A549 (cell line): ENCODE results near the gene RGSL1. TPM values are rescaled to one million over a fixed set of nuclear protein-coding genes. Genes with fewer than 3 reads are reported as not detected.

Source experiments
- ATAC-seq, 2 experiments: fragments of 200-7000 bp in 1 of 2; fragments of >200 bp in 1 of 2; cut with Nextera tagmentation in 1 of 2; cut with Tn5 transposase in 1 of 2; 3 replicates each; pipeline versions ENCODE4 v1.8.0 to v1.9.1; 2018 to 2020; ENCODE audit warnings: mild to moderate bottlenecking in 1 of 2, moderate library complexity in 1 of 2
- CTCF ChIA-PET: fragments of 300-600 bp; sonication (Branson Sonifier 250); formaldehyde crosslinking; extraction: SDS; loops from one replicate; lab custom pipeline; 2021; ENCODE audit warnings: antibody characterized with exemption, inconsistent platforms; lab: Yijun Ruan, JAX
- POLR2A ChIA-PET: fragments of 350-600 bp; formaldehyde crosslinking; extraction: SDS; loops from one replicate; lab custom pipeline; 2021; ENCODE audit warnings: antibody characterized with exemption, inconsistent platforms; lab: Yijun Ruan, JAX
- DNase-seq, 2 experiments: peaks; one replicate each; pipeline versions ENCODE4 v3.0.0 to v3.0.0-alpha.2; 2011 to 2016; ENCODE audit warnings: low read depth in 1 of 2, low spot score in 1 of 2
- FAIRE-seq: peaks from 2 replicates; lab custom pipeline; 2011; peaks lifted over from hg19 to GRCh38; lab: Jason Lieb, UNC
- H3K27ac ChIP-seq, 2 experiments: fragments of >200 bp; sonication (Bioruptor Twin); formaldehyde crosslinking; 3 replicates each; pipeline ENCODE4 v1.5.1; 2016 to 2017
- H3K4me1 ChIP-seq: fragments of >200 bp; sonication (Bioruptor Twin); formaldehyde crosslinking; 3 replicates; pipeline ENCODE4 v1.6.1; 2016
- H3K4me2 ChIP-seq: fragments of >200 bp; sonication (Bioruptor Twin); formaldehyde crosslinking; 3 replicates; pipeline ENCODE4 v1.6.1; 2016
- H3K4me3 ChIP-seq: fragments of >200 bp; sonication (Bioruptor Twin); formaldehyde crosslinking; 3 replicates; pipeline ENCODE4 v1.5.1; 2016
- H3K9me3 ChIP-seq: fragments of >200 bp; sonication (Bioruptor Twin); formaldehyde crosslinking; 3 replicates; pipeline ENCODE4 v1.6.1; 2016
- CBX8 ChIP-seq: fragments of 200-600 bp; sonication (generic); IDR thresholded peaks from 2 replicates; pipeline ENCODE4 v1.6.1; 2016
- CHD2 ChIP-seq: fragments of 150-350 bp; IDR thresholded peaks from 2 replicates; pipeline ENCODE4 v1.6.1; 2014; ENCODE audit warnings: low read length; ENCODE audit not compliant: partially characterized antibody
- EHF ChIP-seq: fragments of 250-450 bp; sonication (Bioruptor Pico); IDR thresholded peaks from 2 replicates; pipeline ENCODE4 v1.5.0; 2020; ENCODE audit warnings: mild to moderate bottlenecking
- EHMT2 ChIP-seq: fragments of 200-600 bp; sonication (generic); IDR thresholded peaks from 2 replicates; pipeline ENCODE4 v1.6.1; 2016; ENCODE audit warnings: antibody characterized with exemption, low read depth, mild to moderate bottlenecking, moderate library complexity
- GATA3 ChIP-seq: IDR thresholded peaks from 2 replicates; pipeline ENCODE4 v1.6.1; 2012; ENCODE audit warnings: borderline replicate concordance
- HDAC2 ChIP-seq: fragments of 200-600 bp; sonication (generic); IDR thresholded peaks from 2 replicates; pipeline ENCODE4 v1.6.1; 2016
- HEYL ChIP-seq: fragments of 250-450 bp; sonication (Bioruptor Pico); IDR thresholded peaks from 2 replicates; pipeline ENCODE4 v1.8.0; 2021; ENCODE audit warnings: mild to moderate bottlenecking, moderate library complexity
- JUN ChIP-seq, 2 experiments: fragments of >200 bp; sonication (Bioruptor Twin); formaldehyde crosslinking; IDR thresholded peaks; 2 replicates in 1 of 2; 3 replicates in 1 of 2; pipeline ENCODE4 v1.6.1; 2016 to 2017
- JUNB ChIP-seq: fragments of >200 bp; sonication (Bioruptor Twin); formaldehyde crosslinking; IDR thresholded peaks from 2 replicates; pipeline ENCODE4 v1.6.1; 2016
- MAFK ChIP-seq: fragments of 450-650 bp; IDR thresholded peaks from 2 replicates; pipeline ENCODE4 v1.6.1; 2014; ENCODE audit not compliant: partially characterized antibody
- NPAS2 ChIP-seq: fragments of 250-450 bp; sonication (Bioruptor Pico); IDR thresholded peaks from 2 replicates; pipeline ENCODE4 v1.8.0; 2022; ENCODE audit warnings: mild to moderate bottlenecking, moderate library complexity, borderline replicate concordance
- NR3C1 ChIP-seq: fragments of >200 bp; sonication (Bioruptor Twin); formaldehyde crosslinking; IDR thresholded peaks from 3 replicates; pipeline ENCODE4 v1.6.1; 2017
- RARB ChIP-seq: fragments of 250-450 bp; sonication (Bioruptor Pico); IDR thresholded peaks from 2 replicates; pipeline ENCODE4 v1.8.0; 2021; ENCODE audit warnings: mild to moderate bottlenecking, moderate library complexity
- RCOR1 ChIP-seq: fragments of 150-350 bp; IDR thresholded peaks from 2 replicates; pipeline ENCODE4 v1.6.1; 2014; ENCODE audit warnings: antibody characterized with exemption, low read length, low read depth
- RNF2 ChIP-seq: fragments of 200-600 bp; sonication (generic); IDR thresholded peaks from 2 replicates; pipeline ENCODE4 v1.6.1; 2016; ENCODE audit warnings: low read depth, mild to moderate bottlenecking, antibody characterized with exemption, moderate library complexity, borderline replicate concordance
- TFCP2L1 ChIP-seq: fragments of 250-450 bp; sonication (Bioruptor Pico); IDR thresholded peaks from 2 replicates; pipeline ENCODE4 v1.5.0; 2021; ENCODE audit warnings: mild to moderate bottlenecking
- ZC3H11A ChIP-seq: fragments of 450-650 bp; IDR thresholded peaks from 2 replicates; pipeline ENCODE4 v1.6.1; 2014; ENCODE audit warnings: antibody characterized with exemption, mild to moderate bottlenecking
- ZNF302 ChIP-seq: fragments of 250-450 bp; sonication (Bioruptor Pico); IDR thresholded peaks from 2 replicates; pipeline ENCODE4 v1.9.0; 2021; ENCODE audit warnings: inconsistent platforms, mild to moderate bottlenecking, moderate library complexity
- WGBS: methylation state at CpG from one replicate; pipeline ENCODE4 v1.1.6; 2017; ENCODE audit errors: missing lambda C conversion rate; 5-methylcytosine and 5-hydroxymethylcytosine counted together
- polyA plus RNA-seq, 4 experiments: library from polyadenylated mRNA; depleted of rRNA in 3 of 4; stranded (reverse); fragments of >200 nt; fragmentation: RNase III in 1 of 4; extraction: RNeasy Plus Mini Kit Qiagen cat#74134 plus additional on column Dnase treatment in 1 of 4; gene quantifications; 2 replicates in 3 of 4; 3 replicates in 1 of 4; pipeline ENCODE4 v1.2.3, GENCODE V29; 2011 to 2017
- TF ChIP-seq, protein P1 (sequence below): fragments of >200 bp; sonication (Bioruptor Twin); formaldehyde crosslinking; IDR thresholded peaks from 3 replicates; pipeline ENCODE4 v1.5.1; 2016
- TF ChIP-seq, protein P2 (sequence below): fragments of 250-450 bp; sonication (Bioruptor Pico); IDR thresholded peaks from 2 replicates; pipeline ENCODE4 v1.5.0; 2021; ENCODE audit warnings: mild to moderate bottlenecking, moderate library complexity, borderline replicate concordance
- TF ChIP-seq, protein P3 (sequence below): fragments of 450-650 bp; IDR thresholded peaks from 2 replicates; pipeline ENCODE4 v1.6.1; 2014; ENCODE audit warnings: antibody characterized with exemption
- TF ChIP-seq, protein P4 (sequence below): fragments of >200 bp; sonication (Bioruptor Twin); formaldehyde crosslinking; IDR thresholded peaks from 3 replicates; pipeline ENCODE4 v1.6.1; 2016

Gene RGSL1
- polyA plus RNA-seq, 2 of the 4 experiments (the other 2 are of a cell fraction), result not detected

DNA sequence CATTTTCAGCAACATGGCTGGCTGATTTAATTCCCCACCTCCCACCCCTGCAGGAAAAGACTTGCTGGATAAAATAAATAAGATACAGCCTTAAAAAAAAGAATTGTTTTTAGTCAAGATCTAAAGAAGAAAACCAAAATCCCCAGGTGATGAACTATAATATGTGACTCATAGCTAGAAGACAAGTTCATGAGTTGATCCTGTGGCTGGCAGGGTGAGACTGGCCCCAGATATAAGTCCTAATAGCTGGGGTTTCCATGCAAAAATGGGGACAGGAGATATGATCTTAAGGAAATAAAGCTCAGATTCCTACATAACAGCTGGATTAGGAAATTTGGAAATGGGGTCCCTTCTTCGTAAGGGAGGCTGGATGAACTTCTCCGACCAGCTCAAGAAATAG lies 21.9 kb upstream of the RGSL1 start (continued):
- TF ChIP-seq HDAC2 (no peak), HEYL (no peak)

DNA sequence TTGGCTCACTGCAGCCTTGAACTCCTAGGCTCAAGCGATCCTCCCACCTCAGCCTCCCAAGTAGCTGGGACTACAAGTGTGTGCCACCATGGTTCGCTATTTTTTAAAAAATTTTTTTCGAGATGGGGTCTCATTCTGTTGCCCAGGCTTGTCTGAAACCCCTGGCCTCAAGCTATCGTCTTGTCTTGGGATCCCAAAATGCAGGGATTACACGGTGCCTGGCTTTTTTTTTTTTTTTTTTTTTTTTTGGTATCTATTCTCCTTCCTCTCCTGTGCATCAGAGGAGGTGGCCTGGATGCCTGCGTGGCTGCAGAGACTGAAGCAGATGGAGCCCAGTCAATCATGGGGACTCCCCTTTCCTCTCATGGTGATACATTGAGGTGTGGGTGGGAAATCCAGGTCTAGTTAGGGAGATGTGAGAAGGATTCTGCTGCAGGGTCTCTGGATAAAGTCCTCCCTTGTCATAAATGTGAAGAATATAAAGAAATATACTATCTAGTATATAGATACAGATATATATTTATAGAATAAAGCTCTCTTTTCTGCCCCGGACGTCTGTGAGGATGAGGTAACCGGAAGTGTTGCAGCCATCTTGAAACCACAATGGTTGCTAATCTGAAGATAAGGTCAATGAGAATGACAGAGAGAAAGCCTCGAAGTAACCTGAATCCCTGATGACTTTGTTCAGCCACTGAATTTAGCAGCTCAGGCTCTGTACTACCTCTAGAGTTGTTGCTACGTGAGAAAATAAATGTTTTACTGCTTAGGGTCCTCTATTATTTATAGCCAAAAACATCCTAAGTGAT lies 19.5 kb upstream of the RGSL1 start:
- no peak overlapping the region for H3K4me3 ChIP-seq
- DNase-seq (no peak), FAIRE-seq (no peak), ATAC-seq (no peak)
- H3K27ac ChIP-seq, result no peak overlapping the region
- TF ChIP-seq EHF (CRISPR knock-in tag) (no peak), CHD2 (no peak), RARB (CRISPR knock-in tag) (no peak), TFCP2L1 (CRISPR knock-in tag) (no peak), EHMT2 (no peak), HEYL (no peak)
- 18% methylated on average over 11 of the region's 11 CpGs for WGBS
- no peak overlapping the region for H3K4me2 ChIP-seq
- H3K4me1 ChIP-seq, result no peaks in the 10 kb centered on the region
- H3K9me3 ChIP-seq, result no peaks in the 10 kb centered on the region
- POLR2A ChIA-PET, result interaction anchor here (0.6 kb wide), 1 partner anchor 173 kb away, joined by 4 read pairs; no protein-coding TSS in a partner anchor
- CTCF ChIA-PET, result interaction anchor here (1.0 kb wide), 1 partner anchor 14 kb away, joined by 4 read pairs; no protein-coding TSS in a partner anchor

DNA sequence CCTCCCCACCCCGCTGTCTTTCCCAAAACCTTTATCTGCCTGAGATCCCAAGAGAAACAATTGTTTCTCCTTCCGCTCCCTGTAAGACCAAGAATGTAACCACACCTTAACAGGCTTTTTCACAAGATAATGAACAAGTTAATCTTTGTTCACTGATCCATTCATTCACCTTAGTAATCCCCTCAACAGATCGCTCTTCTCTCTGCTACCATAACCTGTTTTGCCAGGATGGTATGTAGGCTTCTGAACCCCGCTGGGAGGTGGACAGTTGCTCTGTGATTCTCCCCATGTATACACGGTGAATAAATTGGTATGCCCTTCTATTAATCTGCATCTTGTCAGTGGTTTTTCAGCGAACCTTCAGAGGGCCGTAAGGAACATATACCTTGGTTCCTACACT lies 18.7 kb upstream of the RGSL1 start:
- Histone ChIP-seq H3K4me3 (no peak overlapping the region), H3K27ac (no peak overlapping the region), H3K4me2 (no peak overlapping the region), H3K9me3 (no peaks in the 10 kb centered on the region), H3K4me1 (no peaks in the 10 kb centered on the region)
- DNase-seq (no peak), ATAC-seq (no peak), FAIRE-seq (no peak)
- ChIA-PET POLR2A (no interaction called here), CTCF (interaction anchor here (1.0 kb wide), 1 partner anchor 14 kb away, joined by 4 read pairs; no protein-coding TSS in a partner anchor)
- 60% methylated on average over 7 of the region's 7 CpGs for WGBS
- TF ChIP-seq EHMT2 (no peak), ZNF302 (CRISPR knock-in tag) (no peak), HEYL (no peak), RCOR1 (no peak), RNF2 (no peak), HDAC2 (no peak), CBX8 (no peak)
- TF ChIP-seq, protein P1, sequence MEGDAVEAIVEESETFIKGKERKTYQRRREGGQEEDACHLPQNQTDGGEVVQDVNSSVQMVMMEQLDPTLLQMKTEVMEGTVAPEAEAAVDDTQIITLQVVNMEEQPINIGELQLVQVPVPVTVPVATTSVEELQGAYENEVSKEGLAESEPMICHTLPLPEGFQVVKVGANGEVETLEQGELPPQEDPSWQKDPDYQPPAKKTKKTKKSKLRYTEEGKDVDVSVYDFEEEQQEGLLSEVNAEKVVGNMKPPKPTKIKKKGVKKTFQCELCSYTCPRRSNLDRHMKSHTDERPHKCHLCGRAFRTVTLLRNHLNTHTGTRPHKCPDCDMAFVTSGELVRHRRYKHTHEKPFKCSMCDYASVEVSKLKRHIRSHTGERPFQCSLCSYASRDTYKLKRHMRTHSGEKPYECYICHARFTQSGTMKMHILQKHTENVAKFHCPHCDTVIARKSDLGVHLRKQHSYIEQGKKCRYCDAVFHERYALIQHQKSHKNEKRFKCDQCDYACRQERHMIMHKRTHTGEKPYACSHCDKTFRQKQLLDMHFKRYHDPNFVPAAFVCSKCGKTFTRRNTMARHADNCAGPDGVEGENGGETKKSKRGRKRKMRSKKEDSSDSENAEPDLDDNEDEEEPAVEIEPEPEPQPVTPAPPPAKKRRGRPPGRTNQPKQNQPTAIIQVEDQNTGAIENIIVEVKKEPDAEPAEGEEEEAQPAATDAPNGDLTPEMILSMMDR, result no peak
- TF ChIP-seq, protein P2, sequence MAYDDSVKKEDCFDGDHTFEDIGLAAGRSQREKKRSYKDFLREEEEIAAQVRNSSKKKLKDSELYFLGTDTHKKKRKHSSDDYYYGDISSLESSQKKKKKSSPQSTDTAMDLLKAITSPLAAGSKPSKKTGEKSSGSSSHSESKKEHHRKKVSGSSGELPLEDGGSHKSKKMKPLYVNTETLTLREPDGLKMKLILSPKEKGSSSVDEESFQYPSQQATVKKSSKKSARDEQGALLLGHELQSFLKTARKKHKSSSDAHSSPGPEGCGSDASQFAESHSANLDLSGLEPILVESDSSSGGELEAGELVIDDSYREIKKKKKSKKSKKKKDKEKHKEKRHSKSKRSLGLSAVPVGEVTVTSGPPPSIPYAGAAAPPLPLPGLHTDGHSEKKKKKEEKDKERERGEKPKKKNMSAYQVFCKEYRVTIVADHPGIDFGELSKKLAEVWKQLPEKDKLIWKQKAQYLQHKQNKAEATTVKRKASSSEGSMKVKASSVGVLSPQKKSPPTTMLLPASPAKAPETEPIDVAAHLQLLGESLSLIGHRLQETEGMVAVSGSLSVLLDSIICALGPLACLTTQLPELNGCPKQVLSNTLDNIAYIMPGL (CRISPR knock-in tag), result no peak
- TF ChIP-seq, protein P3, sequence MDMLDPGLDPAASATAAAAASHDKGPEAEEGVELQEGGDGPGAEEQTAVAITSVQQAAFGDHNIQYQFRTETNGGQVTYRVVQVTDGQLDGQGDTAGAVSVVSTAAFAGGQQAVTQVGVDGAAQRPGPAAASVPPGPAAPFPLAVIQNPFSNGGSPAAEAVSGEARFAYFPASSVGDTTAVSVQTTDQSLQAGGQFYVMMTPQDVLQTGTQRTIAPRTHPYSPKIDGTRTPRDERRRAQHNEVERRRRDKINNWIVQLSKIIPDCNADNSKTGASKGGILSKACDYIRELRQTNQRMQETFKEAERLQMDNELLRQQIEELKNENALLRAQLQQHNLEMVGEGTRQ, result no peak

DNA sequence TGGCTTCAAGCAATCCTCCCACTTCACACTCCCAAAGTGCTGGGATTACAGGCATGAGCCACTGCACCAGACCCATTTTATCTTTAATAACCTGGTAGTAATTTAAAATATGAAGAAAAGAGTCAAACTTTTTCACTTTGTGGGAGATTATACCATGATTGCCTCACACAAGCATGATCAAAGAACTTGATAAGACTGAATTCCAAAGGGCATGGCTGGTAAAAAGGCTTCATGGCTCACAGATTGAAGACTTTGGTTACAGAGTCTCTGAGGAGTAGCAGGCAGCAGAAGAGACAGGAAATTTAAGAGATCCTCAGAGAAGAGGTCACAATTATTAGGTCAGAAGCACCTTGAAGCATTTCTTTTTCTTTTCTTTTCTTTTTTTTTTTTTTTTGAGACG lies 16.4 kb upstream of the RGSL1 start:
- DNase-seq, result no peak
- CTCF ChIA-PET, result interaction anchor here (0.6 kb wide), 1 partner anchor 27 kb away, joined by 3 read pairs; no protein-coding TSS in a partner anchor
- FAIRE-seq, result no peak
- Histone ChIP-seq H3K27ac (no peak overlapping the region), H3K4me2 (no peak overlapping the region), H3K9me3 (no peaks in the 10 kb centered on the region), H3K4me1 (no peaks in the 10 kb centered on the region), H3K4me3 (no peak overlapping the region)
- no peak for ATAC-seq
- TF ChIP-seq CBX8 (no peak), NR3C1 (no peak), MAFK (no peak), GATA3 (no peak), JUN (IDR thresholded peaks at IDR 0.05) (no peak), NPAS2 (CRISPR knock-in tag) (no peak), RCOR1 (no peak), TFCP2L1 (CRISPR knock-in tag) (no peak), RARB (CRISPR knock-in tag) (no peak), JUNB (no peak), ZC3H11A (no peak)
- TF ChIP-seq, protein P3, result no peak
- TF ChIP-seq, protein P4, sequence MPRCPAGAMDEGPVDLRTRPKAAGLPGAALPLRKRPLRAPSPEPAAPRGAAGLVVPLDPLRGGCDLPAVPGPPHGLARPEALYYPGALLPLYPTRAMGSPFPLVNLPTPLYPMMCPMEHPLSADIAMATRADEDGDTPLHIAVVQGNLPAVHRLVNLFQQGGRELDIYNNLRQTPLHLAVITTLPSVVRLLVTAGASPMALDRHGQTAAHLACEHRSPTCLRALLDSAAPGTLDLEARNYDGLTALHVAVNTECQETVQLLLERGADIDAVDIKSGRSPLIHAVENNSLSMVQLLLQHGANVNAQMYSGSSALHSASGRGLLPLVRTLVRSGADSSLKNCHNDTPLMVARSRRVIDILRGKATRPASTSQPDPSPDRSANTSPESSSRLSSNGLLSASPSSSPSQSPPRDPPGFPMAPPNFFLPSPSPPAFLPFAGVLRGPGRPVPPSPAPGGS, result no peak
- WGBS, result 83% methylated on average over 1 of the region's 1 CpG
- POLR2A ChIA-PET, result no interaction called here
